Panc1 (cell line): Measurements from ENCODE around the gene TGM4. TPM values are rescaled to one million over a fixed set of nuclear protein-coding genes. Genes with fewer than 3 reads are reported as not detected.
A peak's percentile ranks its signal among the peaks of the same experiment; 100 is the strongest.

ENCODE experiments used
- ATAC-seq: fragments of 200-7000 bp; cut with Tn5 transposase; 2 replicates; pipeline ENCODE4 v1.9.1; 2020; ENCODE audit warnings: mild to moderate bottlenecking, moderate library complexity
- BruUV-seq: library from RNA; stranded (reverse); fragments of 400-500 nt; replicated peaks from 2 replicates; lab custom pipeline; 2021; lab: Mats Ljungman, UMichigan
- CTCF ChIA-PET: fragments of 300-600 bp; sonication (Branson Sonifier 250); formaldehyde crosslinking; loops from one replicate; lab custom pipeline; 2022; ENCODE audit warnings: antibody characterized with exemption; lab: Charles Lee
- POLR2A ChIA-PET: fragments of 300-600 bp; sonication (Branson Sonifier 250); formaldehyde crosslinking; loops from one replicate; lab custom pipeline; 2022; ENCODE audit warnings: antibody characterized with exemption; lab: Charles Lee
- DNase-seq: peaks from one replicate; pipeline ENCODE4 v3.0.0-alpha.2; 2010; ENCODE audit warnings: low read depth, low spot score
- H3K27ac ChIP-seq: 2 replicates; pipeline ENCODE4 v1.5.1; 2011; ENCODE audit warnings: mild to moderate bottlenecking, low read length, inconsistent platforms
- H3K27me3 ChIP-seq: fragments of 200-500 bp; sonication (Bioruptor generic); 2 replicates; pipeline ENCODE4 v1.6.0; 2014; ENCODE audit warnings: low read length, inconsistent platforms; ENCODE audit not compliant: control insufficient read depth, insufficient read depth
- H3K36me3 ChIP-seq: fragments of 200-500 bp; sonication (Bioruptor generic); 2 replicates; pipeline ENCODE4 v1.5.1; 2014; ENCODE audit warnings: inconsistent platforms, mild to moderate bottlenecking, low read length, moderate library complexity; ENCODE audit not compliant: control insufficient read depth, insufficient read depth
- H3K4me1 ChIP-seq: 2 replicates; pipeline ENCODE4 v1.5.1; 2011; ENCODE audit warnings: inconsistent platforms, mild to moderate bottlenecking, low read length, moderate library complexity; ENCODE audit not compliant: control insufficient read depth, insufficient read depth
- H3K4me3 ChIP-seq, 2 experiments: 2 replicates each; pipeline ENCODE4 v1.5.1; 2011 to 2012; ENCODE audit warnings: low read depth in 2 of 2, low read length in 2 of 2, mild to moderate bottlenecking in 2 of 2, inconsistent platforms in 1 of 2, moderate library complexity in 1 of 2
- H3K9me3 ChIP-seq: fragments of 200-500 bp; sonication (Bioruptor generic); 2 replicates; pipeline ENCODE4 v1.5.1; 2014; ENCODE audit warnings: low read depth, mild to moderate bottlenecking, inconsistent platforms, low read length, moderate library complexity; ENCODE audit not compliant: control insufficient read depth, insufficient read depth
- CTCF ChIP-seq: fragments of 450-650 bp; IDR thresholded peaks from 2 replicates; pipeline ENCODE4 v1.5.1; 2017; ENCODE audit warnings: mild to moderate bottlenecking
- POLR2AphosphoS5 ChIP-seq: IDR thresholded peaks from 2 replicates; pipeline ENCODE4 v1.6.1; 2012; ENCODE audit warnings: mild to moderate bottlenecking, low read depth, low read length, moderate library complexity
- REST ChIP-seq, 2 experiments: IDR thresholded peaks; 2 replicates each; pipeline ENCODE4 v1.6.1; 2011 to 2012; ENCODE audit warnings: low read depth in 2 of 2, control low read depth in 1 of 2, low read length in 1 of 2, mild to moderate bottlenecking in 1 of 2, moderate library complexity in 1 of 2; ENCODE audit not compliant: insufficient read depth in 1 of 2
- SIN3A ChIP-seq: IDR thresholded peaks from 2 replicates; pipeline ENCODE4 v1.6.1; 2012; ENCODE audit warnings: low read depth, mild to moderate bottlenecking, low read length, moderate library complexity, borderline replicate concordance; ENCODE audit not compliant: insufficient read depth
- TCF7L2 ChIP-seq: IDR thresholded peaks from 2 replicates; pipeline ENCODE4 v1.6.1; 2011; ENCODE audit warnings: mild to moderate bottlenecking, low read depth, low read length, inconsistent platforms
- in situ Hi-C: cut with HindIII; loops from 2 replicates; pipeline ENCODE4 v1.10.0; 2016; ENCODE audit warnings: low sequenced_read_pairs, low pct_unique_long_range_greater_than_20kb
- intact Hi-C: fragments of 100-400 bp; cut with micrococcal nuclease; formaldehyde crosslinking; loops from one replicate; pipeline ENCODE4 v1.10.0; 2022; ENCODE audit not compliant: unreplicated experiment
- total RNA-seq: library from RNA; stranded (reverse); gene quantifications from one replicate; pipeline ENCODE4 v1.2.1, GENCODE V29; 2021; ENCODE audit not compliant: unreplicated experiment

TGM4 gene
- total RNA-seq, 1 experiment from 2014 or later, result 0.46 TPM

GRCh38 chr3:44883213-44883955 lies 9.0 kb downstream of the TGM4 start:
- Histone ChIP-seq H3K36me3 (no peaks in the 10 kb centered on the region), H3K4me3 (no peak overlapping the region), H3K27ac (peak overlapping the region; percentile 0; the same call in 1 of the 2 replicates), H3K9me3 (no peaks in the 10 kb centered on the region), H3K27me3 (no peaks in the 10 kb centered on the region), H3K4me1 (peaks cover 8% of the 10 kb centered on the region; the same call in 1 of the 2 replicates)
- CTCF ChIA-PET, result interaction anchor here (1.1 kb wide), 1 partner anchor 11 kb away, joined by 3 read pairs; no protein-coding TSS in a partner anchor
- in situ Hi-C loops, result no loop called here
- DNase-seq (no peak), ATAC-seq (no peak)
- POLR2A ChIA-PET, result no interaction called here
- no TSS peak for BruUV-seq
- TF ChIP-seq REST (IDR thresholded peaks at IDR 0.05; ENCODE audit: insufficient read depth in 1 of 2, low read depth in 2 of 2, low read length in 1 of 2) (no peak), POLR2AphosphoS5 (no peak), TCF7L2 (no peak), CTCF (no peak), SIN3A (no peak)
- intact Hi-C loops, result no loop called here

- H3K27me3 ChIP-seq, result no peaks in the 10 kb centered on the region
- peaks cover 8% of the 10 kb centered on the region; the same call in 1 of the 2 replicates for H3K4me1 ChIP-seq
- in situ Hi-C loops (no loop called here), intact Hi-C loops (no loop called here)
- DNase-seq, result peak; percentile 65
- H3K4me3 ChIP-seq, result no peak overlapping the region
- ChIA-PET POLR2A (no interaction called here), CTCF (no interaction called here)
- BruUV-seq, result no TSS peak
- TF ChIP-seq REST (IDR thresholded peaks at IDR 0.05; ENCODE audit: insufficient read depth in 1 of 2, low read depth in 2 of 2, low read length in 1 of 2) (no peak), POLR2AphosphoS5 (no peak), SIN3A (no peak), TCF7L2 (no peak), CTCF (no peak)
- H3K36me3 ChIP-seq, result no peaks in the 10 kb centered on the region
- peak; percentile 41 for ATAC-seq
- no peaks in the 10 kb centered on the region for H3K9me3 ChIP-seq
- peak overlapping the region; percentile 49; the same call in 1 of the 2 replicates for H3K27ac ChIP-seq
Observed at GRCh38 chr3:44883999-44884431, 9.6 kb downstream of the TGM4 start.
